ENCODE results near the gene LGALS9B.
"Not testable (repeated sequence)": the region's sequence is repeated elsewhere in the genome, so short reads cannot be mapped to it uniquely, and the experiment has no call there.

GRCh38 chr17:20469946-20470345 lies 2.6 kb upstream of the LGALS9B start:
- not testable (repeated sequence) for TF ChIP-seq CTCF (IDR thresholded peaks at IDR 0.05; ENCODE audit: low read depth, low read length, missing input control); FOXA1 (IDR thresholded peaks at IDR 0.05); YY1 (IDR thresholded peaks at IDR 0.05); RAD21 (IDR thresholded peaks at IDR 0.05); TAF1 (conservative IDR thresholded peaks at IDR 0.05); GABPA (IDR thresholded peaks at IDR 0.05 in 1 of 2, conservative IDR thresholded peaks at IDR 0.05 in 1 of 2); RXRA (IDR thresholded peaks at IDR 0.05); JUND (IDR thresholded peaks at IDR 0.05); SP1 (IDR thresholded peaks at IDR 0.05); HNF4A (conservative IDR thresholded peaks at IDR 0.05)
- TF ChIP-seq, protein P1, sequence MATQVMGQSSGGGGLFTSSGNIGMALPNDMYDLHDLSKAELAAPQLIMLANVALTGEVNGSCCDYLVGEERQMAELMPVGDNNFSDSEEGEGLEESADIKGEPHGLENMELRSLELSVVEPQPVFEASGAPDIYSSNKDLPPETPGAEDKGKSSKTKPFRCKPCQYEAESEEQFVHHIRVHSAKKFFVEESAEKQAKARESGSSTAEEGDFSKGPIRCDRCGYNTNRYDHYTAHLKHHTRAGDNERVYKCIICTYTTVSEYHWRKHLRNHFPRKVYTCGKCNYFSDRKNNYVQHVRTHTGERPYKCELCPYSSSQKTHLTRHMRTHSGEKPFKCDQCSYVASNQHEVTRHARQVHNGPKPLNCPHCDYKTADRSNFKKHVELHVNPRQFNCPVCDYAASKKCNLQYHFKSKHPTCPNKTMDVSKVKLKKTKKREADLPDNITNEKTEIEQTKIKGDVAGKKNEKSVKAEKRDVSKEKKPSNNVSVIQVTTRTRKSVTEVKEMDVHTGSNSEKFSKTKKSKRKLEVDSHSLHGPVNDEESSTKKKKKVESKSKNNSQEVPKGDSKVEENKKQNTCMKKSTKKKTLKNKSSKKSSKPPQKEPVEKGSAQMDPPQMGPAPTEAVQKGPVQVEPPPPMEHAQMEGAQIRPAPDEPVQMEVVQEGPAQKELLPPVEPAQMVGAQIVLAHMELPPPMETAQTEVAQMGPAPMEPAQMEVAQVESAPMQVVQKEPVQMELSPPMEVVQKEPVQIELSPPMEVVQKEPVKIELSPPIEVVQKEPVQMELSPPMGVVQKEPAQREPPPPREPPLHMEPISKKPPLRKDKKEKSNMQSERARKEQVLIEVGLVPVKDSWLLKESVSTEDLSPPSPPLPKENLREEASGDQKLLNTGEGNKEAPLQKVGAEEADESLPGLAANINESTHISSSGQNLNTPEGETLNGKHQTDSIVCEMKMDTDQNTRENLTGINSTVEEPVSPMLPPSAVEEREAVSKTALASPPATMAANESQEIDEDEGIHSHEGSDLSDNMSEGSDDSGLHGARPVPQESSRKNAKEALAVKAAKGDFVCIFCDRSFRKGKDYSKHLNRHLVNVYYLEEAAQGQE (IDR thresholded peaks at IDR 0.05), result not testable (repeated sequence)
